Keratinocyte (primary cell): Measurements from ENCODE around the gene FAM20C. TPM values are rescaled to one million over a fixed set of nuclear protein-coding genes. Genes with fewer than 3 reads are reported as not detected.

Experiments used
- DNase-seq: peaks from one replicate; pipeline ENCODE4 v3.0.0-alpha.2; 2011; ENCODE audit warnings: low read depth, missing footprints, low spot score
- FAIRE-seq: peaks from 2 replicates; lab custom pipeline; 2011; peaks lifted over from hg19 to GRCh38; lab: Jason Lieb, UNC
- H2AFZ ChIP-seq: 2 replicates; pipeline ENCODE4 v1.6.0; 2012; ENCODE audit warnings: low read length, control low read depth, inconsistent platforms; ENCODE audit not compliant: control insufficient read depth
- H3K27ac ChIP-seq: 2 replicates; pipeline ENCODE4 v1.5.1; 2011; ENCODE audit warnings: low read length; ENCODE audit not compliant: control insufficient read depth, insufficient read depth
- H3K27me3 ChIP-seq: 3 replicates; pipeline ENCODE4 v1.6.0; 2011; ENCODE audit warnings: low read length; ENCODE audit not compliant: control insufficient read depth, insufficient read depth; ENCODE audit errors: extremely low read depth
- H3K36me3 ChIP-seq, 2 experiments: 2 replicates in 1 of 2; 3 replicates in 1 of 2; pipeline ENCODE4 v1.5.1; 2011; ENCODE audit warnings: low read length in 2 of 2, mild to moderate bottlenecking in 1 of 2; ENCODE audit not compliant: control insufficient read depth in 2 of 2, insufficient read depth in 2 of 2; ENCODE audit errors: extremely low read depth in 1 of 2
- H3K4me1 ChIP-seq: 3 replicates; pipeline ENCODE4 v1.5.1; 2011; ENCODE audit warnings: low read length; ENCODE audit not compliant: control insufficient read depth, insufficient read depth; ENCODE audit errors: extremely low read depth
- H3K4me2 ChIP-seq: 3 replicates; pipeline ENCODE4 v1.6.0; 2011; ENCODE audit warnings: low read depth, low read length; ENCODE audit not compliant: control insufficient read depth, insufficient read depth; ENCODE audit errors: extremely low read depth
- H3K4me3 ChIP-seq, 3 experiments: fragments of 200-600 bp in 1 of 3; sonication (generic) in 1 of 3; 2 replicates in 2 of 3; 3 replicates in 1 of 3; pipeline ENCODE4 v1.5.1; 2011 to 2016; ENCODE audit warnings: low read length in 3 of 3, mild to moderate bottlenecking in 3 of 3, control low read depth in 2 of 3, inconsistent platforms in 1 of 3, low read depth in 1 of 3, mixed read lengths in 1 of 3, mixed run types in 1 of 3, moderate library complexity in 1 of 3; ENCODE audit not compliant: control insufficient read depth in 2 of 3, insufficient read depth in 2 of 3; ENCODE audit errors: extremely low read depth in 1 of 3
- H3K79me2 ChIP-seq: 2 replicates; pipeline ENCODE4 v1.6.0; 2012; ENCODE audit warnings: low read length; ENCODE audit not compliant: control insufficient read depth, insufficient read depth
- H3K9ac ChIP-seq: 3 replicates; pipeline ENCODE4 v1.6.0; 2011; ENCODE audit warnings: low read length; ENCODE audit not compliant: control insufficient read depth, insufficient read depth; ENCODE audit errors: extremely low read depth
- H3K9me1 ChIP-seq: 3 replicates; pipeline ENCODE4 v1.6.0; 2011; ENCODE audit warnings: low read length; ENCODE audit not compliant: control insufficient read depth, insufficient read depth; ENCODE audit errors: extremely low read depth
- H3K9me3 ChIP-seq: 2 replicates; pipeline ENCODE4 v1.5.1; 2012; ENCODE audit warnings: low read depth, low read length; ENCODE audit not compliant: control insufficient read depth
- H4K20me1 ChIP-seq: 3 replicates; pipeline ENCODE4 v1.6.0; 2011; ENCODE audit warnings: low read length; ENCODE audit not compliant: control insufficient read depth, insufficient read depth; ENCODE audit errors: extremely low read depth
- CTCF ChIP-seq, 3 experiments: IDR thresholded peaks in 1 of 3; conservative IDR thresholded peaks in 1 of 3; optimal IDR thresholded peaks in 1 of 3; 2 replicates in 2 of 3; 3 replicates in 1 of 3; pipeline versions ENCODE3 to v1.5.1; 2011; ENCODE audit warnings: low read length in 3 of 3, mild to moderate bottlenecking in 3 of 3, moderate library complexity in 2 of 3, control low read depth in 1 of 3, inconsistent platforms in 1 of 3; ENCODE audit not compliant: insufficient read depth in 2 of 3; ENCODE audit errors: extremely low read depth in 1 of 3
- EZH2 ChIP-seq: IDR thresholded peaks from one replicate; pipeline ENCODE4 v1.6.1; 2012; ENCODE audit warnings: inconsistent platforms, mild to moderate bottlenecking, low read length, moderate library complexity
- dilution Hi-C: fragments of 300-500 bp; cut with MboI; formaldehyde crosslinking; loops from one replicate; pipeline ENCODE4 v1.7.0; 2020; ENCODE audit warnings: low sequenced_read_pairs; ENCODE audit not compliant: extremely low pct_ligation_motif_present
- polyA plus RNA-seq, 5 experiments: library from polyadenylated mRNA; depleted of rRNA in 3 of 5; stranded (reverse) in 3 of 5; stranded (forward) in 1 of 5; unstranded in 1 of 5; fragments of >200 nt; gene quantifications; 1 replicate in 1 of 5; 2 replicates in 3 of 5; 3 replicates in 1 of 5; pipeline versions ENCODE4 v1.2.1 to v1.2.3, GENCODE V29; 2011 to 2012; ENCODE audit warnings: missing spikeins in 2 of 5, low read depth in 1 of 5, low replicate concordance in 1 of 5

FAM20C gene
- polyA plus RNA-seq, 1 donor (not counting 4 experiments of a cell fraction or from before 2014, with no cell fraction given), result 3.8 TPM

- H3K9ac ChIP-seq, result no peak overlapping the region
- FAIRE-seq (no peak), DNase-seq (no peak)
- H3K27me3 ChIP-seq, result no peaks in the 10 kb centered on the region
- H3K9me1 ChIP-seq, result no peaks in the 10 kb centered on the region
- no peaks in the 10 kb centered on the region for H3K36me3 ChIP-seq
- H3K4me1 ChIP-seq, result peaks cover 22% of the 10 kb centered on the region
- H3K4me3 ChIP-seq, result no peak overlapping the region
- no peak overlapping the region for H2AFZ ChIP-seq
- H3K4me2 ChIP-seq, result no peak overlapping the region
- TF ChIP-seq EZH2 (no peak), CTCF (optimal IDR thresholded peaks at IDR 0.05 in 1 of 3, IDR thresholded peaks at IDR 0.05 in 1 of 3, conservative IDR thresholded peaks at IDR 0.05 in 1 of 3; ENCODE audit: extremely low read depth in 1 of 3, insufficient read depth in 2 of 3, low read length in 3 of 3) (peak in 2 of 3 experiments; percentile 22 to 31)
- dilution Hi-C loops, result no loop called here
- H3K27ac ChIP-seq, result no peak overlapping the region
- no peaks in the 10 kb centered on the region for H3K9me3 ChIP-seq
- no peaks in the 10 kb centered on the region for H3K79me2 ChIP-seq
- H4K20me1 ChIP-seq, result no peaks in the 10 kb centered on the region
Observed at GRCh38 chr7:231030-231857, 38.9 kb downstream of the FAM20C start.

- H3K4me3 ChIP-seq, result no peak overlapping the region
- FAIRE-seq (no peak), DNase-seq (no peak)
- H3K27me3 ChIP-seq, result no peaks in the 10 kb centered on the region
- H3K9me3 ChIP-seq, result no peaks in the 10 kb centered on the region
- dilution Hi-C loops, result no loop called here
- H3K4me2 ChIP-seq, result no peak overlapping the region
- H3K27ac ChIP-seq, result no peak overlapping the region
- H2AFZ ChIP-seq, result no peak overlapping the region
- H4K20me1 ChIP-seq, result no peaks in the 10 kb centered on the region
- H3K4me1 ChIP-seq, result peaks cover 21% of the 10 kb centered on the region
- H3K9me1 ChIP-seq, result no peaks in the 10 kb centered on the region
- H3K36me3 ChIP-seq, result no peaks in the 10 kb centered on the region
- TF ChIP-seq CTCF (optimal IDR thresholded peaks at IDR 0.05 in 1 of 3, IDR thresholded peaks at IDR 0.05 in 1 of 3, conservative IDR thresholded peaks at IDR 0.05 in 1 of 3; ENCODE audit: extremely low read depth in 1 of 3, insufficient read depth in 2 of 3, low read length in 3 of 3) (no peak), EZH2 (no peak)
- no peaks in the 10 kb centered on the region for H3K79me2 ChIP-seq
- H3K9ac ChIP-seq, result no peak overlapping the region
Observed at GRCh38 chr7:231858-232246, 39.5 kb downstream of the FAM20C start.
